HepG2 (cell line): ENCODE results near the gene ZNF17. TPM values are rescaled to one million over a fixed set of nuclear protein-coding genes. Genes with fewer than 3 reads are reported as not detected.
A peak's percentile ranks its signal among the peaks of the same experiment; 100 is the strongest.

Experiments
- GLI4 ChIP-seq: sonication (generic); formaldehyde crosslinking; IDR thresholded peaks from 2 replicates; pipeline ENCODE4 v1.5.1; 2020; ENCODE audit warnings: missing genetic modification reagents, mild to moderate bottlenecking, moderate library complexity, borderline replicate concordance
- KAT8 ChIP-seq: IDR thresholded peaks from 2 replicates; pipeline ENCODE4 v1.6.1; 2016; ENCODE audit warnings: missing genetic modification reagents, missing compliant biosample characterization
- NCOA1 ChIP-seq: sonication (generic); formaldehyde crosslinking; IDR thresholded peaks from 2 replicates; pipeline ENCODE4 v1.9.0; 2021; ENCODE audit warnings: missing genetic modification reagents
- NR2F2 ChIP-seq: IDR thresholded peaks from 2 replicates; pipeline ENCODE4 v1.6.1; 2012; ENCODE audit warnings: low read depth, inconsistent platforms, borderline replicate concordance
- SIX4 ChIP-seq: sonication (generic); formaldehyde crosslinking; IDR thresholded peaks from 2 replicates; pipeline ENCODE4 v1.4.0; 2020; ENCODE audit warnings: missing genetic modification reagents
- ZKSCAN8 ChIP-seq: IDR thresholded peaks from 2 replicates; pipeline ENCODE4 v1.6.1; 2016; ENCODE audit warnings: borderline replicate concordance, missing genetic modification reagents, missing compliant biosample characterization
- ZNF20 ChIP-seq: sonication (generic); formaldehyde crosslinking; IDR thresholded peaks from 2 replicates; pipeline ENCODE4 v1.4.0; 2020; ENCODE audit warnings: mild to moderate bottlenecking, moderate library complexity, missing genetic modification reagents
- ZNF446 ChIP-seq: sonication (generic); formaldehyde crosslinking; IDR thresholded peaks from 2 replicates; pipeline ENCODE4 v1.5.0; 2020; ENCODE audit warnings: mild to moderate bottlenecking, missing genetic modification reagents
- ZNF562 ChIP-seq: sonication (generic); formaldehyde crosslinking; IDR thresholded peaks from 2 replicates; pipeline ENCODE4 v1.8.0; 2022; ENCODE audit warnings: missing genetic modification reagents, borderline replicate concordance
- ZNF776 ChIP-seq: sonication (generic); formaldehyde crosslinking; IDR thresholded peaks from 2 replicates; pipeline ENCODE4 v1.4.0; 2020; ENCODE audit warnings: mild to moderate bottlenecking, missing genetic modification reagents
- ZSCAN9 ChIP-seq: IDR thresholded peaks from 2 replicates; pipeline ENCODE4 v1.6.1; 2016; ENCODE audit warnings: borderline replicate concordance
- ZZZ3 ChIP-seq: sonication (generic); formaldehyde crosslinking; IDR thresholded peaks from 2 replicates; pipeline ENCODE4 v1.4.0; 2020; ENCODE audit warnings: missing genetic modification reagents, mild to moderate bottlenecking, borderline replicate concordance
- polyA plus RNA-seq, 8 experiments: library from polyadenylated mRNA; depleted of rRNA in 3 of 8; stranded (reverse) in 7 of 8; unstranded in 1 of 8; fragments of >200 nt; fragmentation: Illumina TruSeq in 4 of 8; extraction: Trizol in 4 of 8; gene quantifications; 2 replicates each; pipeline versions ENCODE4 v1.2.1 to v1.2.3, GENCODE V29; 2011 to 2016; ENCODE audit warnings: low read depth in 4 of 8, missing spikeins in 1 of 8, mixed read lengths in 1 of 8; ENCODE audit not compliant: insufficient read depth in 1 of 8
- total RNA-seq, 5 experiments: library from RNA; depleted of rRNA; stranded (reverse); fragments of >200 nt; fragmentation: Illumina TruSeq; extraction: Trizol; gene quantifications; 2 replicates each; pipeline ENCODE4 v1.2.3, GENCODE V29; 2016; ENCODE audit warnings: low read depth in 1 of 5
- TF ChIP-seq, protein P1 (sequence below): sonication (generic); formaldehyde crosslinking; IDR thresholded peaks from 2 replicates; pipeline ENCODE4 v1.8.0; 2022; ENCODE audit warnings: mild to moderate bottlenecking, missing genetic modification reagents; ENCODE audit not compliant: insufficient replicate concordance
- TF ChIP-seq, protein P2 (sequence below): sonication (generic); formaldehyde crosslinking; IDR thresholded peaks from 2 replicates; pipeline ENCODE4 v1.4.0; 2020; ENCODE audit warnings: mild to moderate bottlenecking, low read depth, missing genetic modification reagents
- TF ChIP-seq, protein P3 (sequence below): sonication (generic); formaldehyde crosslinking; IDR thresholded peaks from 2 replicates; pipeline ENCODE4 v1.4.0; 2020; ENCODE audit warnings: mild to moderate bottlenecking, missing genetic modification reagents
- TF ChIP-seq, protein P4 (sequence below): IDR thresholded peaks from 2 replicates; pipeline ENCODE4 v1.6.1; 2016; ENCODE audit warnings: mild to moderate bottlenecking

ZNF17 gene
- total and polyA plus RNA-seq, 2 of the 13 experiments (the other 11 are each of a cell fraction or from before 2014, with no cell fraction given), result 3.7 to 10.1 TPM

DNA sequence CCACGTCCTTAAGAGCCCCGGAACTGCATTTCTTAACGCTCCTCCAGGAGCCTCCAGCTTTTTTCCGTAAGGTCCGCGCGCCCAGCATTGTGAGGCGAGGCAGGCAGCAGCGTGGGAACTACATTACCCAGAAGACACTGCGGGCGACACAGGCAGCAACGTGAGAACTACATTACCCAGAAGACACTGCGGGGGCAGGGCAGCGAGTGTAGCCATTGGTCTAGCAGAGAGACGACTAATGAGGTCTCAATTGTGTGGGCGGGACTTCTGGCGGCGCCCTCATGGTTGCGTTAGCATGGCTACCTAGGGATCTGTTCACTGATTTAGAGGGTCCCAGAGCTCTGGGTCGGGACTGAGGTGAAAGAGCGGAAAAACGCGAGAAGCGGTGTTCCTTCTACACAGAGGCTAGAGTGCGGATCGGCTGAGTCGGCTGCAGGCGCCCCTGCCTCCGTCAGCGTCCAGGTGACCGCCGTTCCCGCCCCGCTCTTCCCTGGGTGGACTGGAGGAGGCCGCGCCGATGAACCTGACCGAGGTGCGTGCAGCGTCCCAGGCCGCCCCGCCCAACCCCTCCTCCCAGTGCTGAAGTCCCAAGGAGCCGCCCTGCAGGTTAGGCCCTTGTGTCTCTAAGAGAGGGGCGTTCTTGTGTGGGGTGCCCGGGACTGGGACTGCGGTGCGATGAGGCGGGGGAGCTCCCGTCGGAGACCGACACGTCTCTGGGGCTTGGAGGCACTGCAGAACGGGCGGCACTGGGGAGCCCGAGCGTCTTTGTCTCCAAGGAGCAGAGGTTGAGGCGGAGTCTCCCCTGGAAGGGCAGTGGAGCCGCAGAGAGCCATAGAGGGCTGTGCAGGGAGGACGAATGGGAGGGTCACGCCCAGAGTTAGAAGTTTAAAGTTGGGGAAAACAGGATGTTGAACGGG, 24.4 kb downstream of the ZNF17 start, which contains the start of gene ZNF749 (continued):
- TF ChIP-seq, protein P1, sequence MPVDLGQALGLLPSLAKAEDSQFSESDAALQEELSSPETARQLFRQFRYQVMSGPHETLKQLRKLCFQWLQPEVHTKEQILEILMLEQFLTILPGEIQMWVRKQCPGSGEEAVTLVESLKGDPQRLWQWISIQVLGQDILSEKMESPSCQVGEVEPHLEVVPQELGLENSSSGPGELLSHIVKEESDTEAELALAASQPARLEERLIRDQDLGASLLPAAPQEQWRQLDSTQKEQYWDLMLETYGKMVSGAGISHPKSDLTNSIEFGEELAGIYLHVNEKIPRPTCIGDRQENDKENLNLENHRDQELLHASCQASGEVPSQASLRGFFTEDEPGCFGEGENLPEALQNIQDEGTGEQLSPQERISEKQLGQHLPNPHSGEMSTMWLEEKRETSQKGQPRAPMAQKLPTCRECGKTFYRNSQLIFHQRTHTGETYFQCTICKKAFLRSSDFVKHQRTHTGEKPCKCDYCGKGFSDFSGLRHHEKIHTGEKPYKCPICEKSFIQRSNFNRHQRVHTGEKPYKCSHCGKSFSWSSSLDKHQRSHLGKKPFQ, result no peak
- TF ChIP-seq ZNF562 (CRISPR knock-in tag), result no peak
- TF ChIP-seq, protein P2, sequence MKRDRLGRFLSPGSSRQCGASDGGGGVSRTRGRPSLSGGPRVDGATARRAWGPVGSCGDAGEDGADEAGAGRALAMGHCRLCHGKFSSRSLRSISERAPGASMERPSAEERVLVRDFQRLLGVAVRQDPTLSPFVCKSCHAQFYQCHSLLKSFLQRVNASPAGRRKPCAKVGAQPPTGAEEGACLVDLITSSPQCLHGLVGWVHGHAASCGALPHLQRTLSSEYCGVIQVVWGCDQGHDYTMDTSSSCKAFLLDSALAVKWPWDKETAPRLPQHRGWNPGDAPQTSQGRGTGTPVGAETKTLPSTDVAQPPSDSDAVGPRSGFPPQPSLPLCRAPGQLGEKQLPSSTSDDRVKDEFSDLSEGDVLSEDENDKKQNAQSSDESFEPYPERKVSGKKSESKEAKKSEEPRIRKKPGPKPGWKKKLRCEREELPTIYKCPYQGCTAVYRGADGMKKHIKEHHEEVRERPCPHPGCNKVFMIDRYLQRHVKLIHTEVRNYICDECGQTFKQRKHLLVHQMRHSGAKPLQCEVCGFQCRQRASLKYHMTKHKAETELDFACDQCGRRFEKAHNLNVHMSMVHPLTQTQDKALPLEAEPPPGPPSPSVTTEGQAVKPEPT (CRISPR knock-in tag), result no peak
- no peak for TF ChIP-seq ZNF20 (CRISPR knock-in tag)
- no peak for TF ChIP-seq ZNF446 (CRISPR knock-in tag)
- TF ChIP-seq ZSCAN9 (CRISPR knock-in tag), result no peak
- TF ChIP-seq, protein P3, sequence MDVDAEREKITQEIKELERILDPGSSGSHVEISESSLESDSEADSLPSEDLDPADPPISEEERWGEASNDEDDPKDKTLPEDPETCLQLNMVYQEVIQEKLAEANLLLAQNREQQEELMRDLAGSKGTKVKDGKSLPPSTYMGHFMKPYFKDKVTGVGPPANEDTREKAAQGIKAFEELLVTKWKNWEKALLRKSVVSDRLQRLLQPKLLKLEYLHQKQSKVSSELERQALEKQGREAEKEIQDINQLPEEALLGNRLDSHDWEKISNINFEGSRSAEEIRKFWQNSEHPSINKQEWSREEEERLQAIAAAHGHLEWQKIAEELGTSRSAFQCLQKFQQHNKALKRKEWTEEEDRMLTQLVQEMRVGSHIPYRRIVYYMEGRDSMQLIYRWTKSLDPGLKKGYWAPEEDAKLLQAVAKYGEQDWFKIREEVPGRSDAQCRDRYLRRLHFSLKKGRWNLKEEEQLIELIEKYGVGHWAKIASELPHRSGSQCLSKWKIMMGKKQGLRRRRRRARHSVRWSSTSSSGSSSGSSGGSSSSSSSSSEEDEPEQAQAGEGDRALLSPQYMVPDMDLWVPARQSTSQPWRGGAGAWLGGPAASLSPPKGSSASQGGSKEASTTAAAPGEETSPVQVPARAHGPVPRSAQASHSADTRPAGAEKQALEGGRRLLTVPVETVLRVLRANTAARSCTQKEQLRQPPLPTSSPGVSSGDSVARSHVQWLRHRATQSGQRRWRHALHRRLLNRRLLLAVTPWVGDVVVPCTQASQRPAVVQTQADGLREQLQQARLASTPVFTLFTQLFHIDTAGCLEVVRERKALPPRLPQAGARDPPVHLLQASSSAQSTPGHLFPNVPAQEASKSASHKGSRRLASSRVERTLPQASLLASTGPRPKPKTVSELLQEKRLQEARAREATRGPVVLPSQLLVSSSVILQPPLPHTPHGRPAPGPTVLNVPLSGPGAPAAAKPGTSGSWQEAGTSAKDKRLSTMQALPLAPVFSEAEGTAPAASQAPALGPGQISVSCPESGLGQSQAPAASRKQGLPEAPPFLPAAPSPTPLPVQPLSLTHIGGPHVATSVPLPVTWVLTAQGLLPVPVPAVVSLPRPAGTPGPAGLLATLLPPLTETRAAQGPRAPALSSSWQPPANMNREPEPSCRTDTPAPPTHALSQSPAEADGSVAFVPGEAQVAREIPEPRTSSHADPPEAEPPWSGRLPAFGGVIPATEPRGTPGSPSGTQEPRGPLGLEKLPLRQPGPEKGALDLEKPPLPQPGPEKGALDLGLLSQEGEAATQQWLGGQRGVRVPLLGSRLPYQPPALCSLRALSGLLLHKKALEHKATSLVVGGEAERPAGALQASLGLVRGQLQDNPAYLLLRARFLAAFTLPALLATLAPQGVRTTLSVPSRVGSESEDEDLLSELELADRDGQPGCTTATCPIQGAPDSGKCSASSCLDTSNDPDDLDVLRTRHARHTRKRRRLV, result no peak
- no peak for TF ChIP-seq GLI4 (CRISPR knock-in tag)
- peak; percentile 52 for TF ChIP-seq SIX4 (CRISPR knock-in tag)
- peak; percentile 23 for TF ChIP-seq ZNF776 (CRISPR knock-in tag)
- no peak for TF ChIP-seq ZKSCAN8
- no peak; the same call in 1 of the 2 replicates for TF ChIP-seq ZZZ3 (CRISPR knock-in tag)
- no peak for TF ChIP-seq NCOA1 (CRISPR knock-in tag)
- no peak for TF ChIP-seq NR2F2
- peak; percentile 86 for TF ChIP-seq KAT8
- TF ChIP-seq, protein P4, sequence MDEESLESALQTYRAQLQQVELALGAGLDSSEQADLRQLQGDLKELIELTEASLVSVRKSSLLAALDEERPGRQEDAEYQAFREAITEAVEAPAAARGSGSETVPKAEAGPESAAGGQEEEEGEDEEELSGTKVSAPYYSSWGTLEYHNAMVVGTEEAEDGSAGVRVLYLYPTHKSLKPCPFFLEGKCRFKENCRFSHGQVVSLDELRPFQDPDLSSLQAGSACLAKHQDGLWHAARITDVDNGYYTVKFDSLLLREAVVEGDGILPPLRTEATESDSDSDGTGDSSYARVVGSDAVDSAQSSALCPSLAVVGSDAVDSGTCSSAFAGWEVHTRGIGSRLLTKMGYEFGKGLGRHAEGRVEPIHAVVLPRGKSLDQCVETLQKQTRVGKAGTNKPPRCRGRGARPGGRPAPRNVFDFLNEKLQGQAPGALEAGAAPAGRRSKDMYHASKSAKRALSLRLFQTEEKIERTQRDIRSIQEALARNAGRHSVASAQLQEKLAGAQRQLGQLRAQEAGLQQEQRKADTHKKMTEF (CRISPR knock-in tag), result peak; percentile 52; the same call in 1 of the 2 replicates
